C1 segment of cervical spinal cord (tissue), 14 donors: ENCODE data around the gene PLIN5.

Source experiments
- DNase-seq, 14 donors: peaks; one replicate each; lab custom pipeline; 2025; lab: John Stamatoyannopoulos, UW

The PLIN5 gene

DNA sequence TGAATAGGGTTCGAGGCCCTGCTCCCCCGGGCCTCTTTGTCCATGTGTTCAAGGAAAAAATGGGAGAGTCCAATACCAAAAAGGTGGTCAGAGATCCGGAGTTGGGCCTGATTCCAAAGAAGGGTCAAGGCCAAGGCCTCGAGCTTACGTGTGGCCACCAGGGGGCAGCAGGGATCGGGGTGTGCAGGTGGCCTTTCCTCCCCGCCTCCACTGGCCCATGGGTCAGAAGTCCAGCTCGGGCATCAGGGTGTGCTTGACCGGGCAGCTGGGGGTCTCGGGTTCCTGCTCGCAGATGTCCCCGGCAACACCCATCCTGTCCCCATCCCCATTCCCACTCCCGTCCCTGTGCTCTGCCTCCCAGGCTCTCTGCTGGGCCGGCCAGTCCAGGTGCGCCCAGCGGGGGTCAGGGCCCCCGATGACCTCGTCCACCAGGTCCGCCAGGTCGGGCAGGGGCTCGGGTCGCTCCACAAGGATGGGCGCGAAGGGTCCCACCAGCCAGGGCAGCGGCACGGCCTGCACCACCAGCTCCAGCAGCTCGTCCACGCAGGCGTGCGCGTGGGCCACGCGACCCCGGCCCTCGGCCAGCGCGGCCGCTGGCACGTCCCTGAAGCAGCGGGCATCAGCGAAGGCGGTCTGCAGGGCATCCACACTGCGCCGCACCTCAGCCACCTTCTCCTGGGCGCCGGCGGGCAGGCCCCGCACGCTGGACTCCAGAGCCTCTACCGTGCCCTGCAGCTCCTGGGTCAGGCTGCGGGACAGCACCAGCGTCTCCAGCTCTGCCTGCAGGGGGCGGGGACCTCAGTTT lies 11.5 kb downstream of the PLIN5 start:
- peak in 2 of 14 donors; percentile 6 to 26 for DNase-seq

DNA sequence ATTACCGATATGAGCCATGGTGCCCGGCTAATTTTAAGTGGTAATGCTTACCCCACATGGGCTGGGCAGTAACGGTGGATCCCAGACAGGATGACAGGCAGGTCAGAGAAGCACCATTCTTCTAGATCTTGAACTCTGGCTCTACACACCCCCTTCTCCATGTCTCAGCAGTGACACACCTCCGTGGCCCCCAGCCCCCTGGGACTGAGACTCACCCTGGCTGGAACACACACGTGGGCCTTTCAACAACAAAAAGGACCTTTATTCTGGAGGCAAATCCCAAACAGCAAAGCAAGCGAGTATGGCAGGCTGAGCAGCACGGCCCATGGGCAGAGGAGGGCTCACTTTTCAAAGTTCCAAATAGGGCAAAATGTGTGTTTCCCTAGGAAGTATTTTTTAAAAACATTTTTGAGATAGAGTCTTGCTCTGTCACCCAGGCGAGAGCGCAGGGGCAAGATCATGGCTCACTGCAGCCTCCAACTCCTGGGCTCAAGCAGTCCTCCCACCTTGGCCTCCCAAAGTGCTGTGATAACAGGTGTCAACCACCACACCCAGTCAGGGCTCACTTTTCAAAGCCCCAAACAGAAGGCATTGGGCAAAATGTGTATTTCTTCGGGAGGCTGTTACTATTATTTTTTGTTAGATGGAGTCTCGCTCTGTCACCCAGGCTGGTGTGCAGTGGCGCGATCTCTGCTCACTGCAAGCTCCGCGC lies 12.6 kb downstream of the PLIN5 start:
- no peak for DNase-seq

DNA sequence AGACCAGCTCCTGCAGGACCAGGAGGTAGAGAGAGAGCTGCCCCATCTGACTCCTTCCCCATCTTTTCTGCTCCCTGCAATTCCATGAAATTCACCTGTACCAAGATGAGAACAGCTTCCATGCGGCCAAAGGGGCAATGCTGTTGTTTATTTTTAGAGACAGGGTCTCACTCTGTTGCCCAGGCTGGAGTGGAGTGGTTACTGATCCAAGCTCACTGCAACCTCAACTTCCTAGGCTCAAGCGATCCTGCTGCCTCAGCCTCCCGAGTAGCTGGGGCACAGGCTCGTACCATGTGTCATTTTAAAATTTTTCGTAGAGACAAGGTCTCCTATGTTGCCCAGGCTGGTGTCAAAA lies 13.2 kb downstream of the PLIN5 start:
- no peak for DNase-seq

DNA sequence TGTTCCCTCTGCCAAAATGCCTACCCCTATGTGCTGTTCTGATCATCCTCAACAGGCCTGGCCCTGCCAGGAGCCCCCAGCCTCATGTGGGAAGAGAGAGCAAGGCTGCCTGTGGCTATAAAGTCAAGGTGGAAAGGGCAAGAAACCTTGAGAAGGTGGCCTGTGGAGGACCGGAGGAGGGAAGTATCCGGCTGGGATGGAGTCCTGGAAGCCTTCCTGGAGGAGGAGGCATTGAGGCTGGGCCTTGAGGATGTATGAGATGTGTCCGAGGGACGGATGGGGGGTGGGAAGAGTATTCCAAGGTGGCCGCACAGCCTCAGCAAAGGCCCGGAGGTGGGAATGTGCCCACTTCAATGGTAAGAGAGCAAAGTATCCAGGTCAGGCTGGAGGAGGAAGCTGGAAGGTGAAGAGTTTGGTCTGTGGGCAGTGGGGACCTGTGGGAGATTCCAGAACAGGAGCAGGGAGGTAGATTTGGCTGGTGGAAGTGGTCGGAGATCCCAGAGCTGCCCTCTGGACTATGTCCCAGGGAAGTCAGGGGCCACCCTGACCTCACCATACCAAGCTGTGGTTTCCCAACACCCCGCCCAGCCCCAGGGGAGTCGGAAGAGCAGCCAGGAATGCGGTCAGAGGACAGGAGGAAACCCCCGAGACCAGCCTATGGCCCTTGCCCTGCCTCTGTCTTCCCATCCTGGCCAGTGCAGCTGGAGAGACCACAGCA lies 13.7 kb downstream of the PLIN5 start:
- DNase-seq = no peak

DNA sequence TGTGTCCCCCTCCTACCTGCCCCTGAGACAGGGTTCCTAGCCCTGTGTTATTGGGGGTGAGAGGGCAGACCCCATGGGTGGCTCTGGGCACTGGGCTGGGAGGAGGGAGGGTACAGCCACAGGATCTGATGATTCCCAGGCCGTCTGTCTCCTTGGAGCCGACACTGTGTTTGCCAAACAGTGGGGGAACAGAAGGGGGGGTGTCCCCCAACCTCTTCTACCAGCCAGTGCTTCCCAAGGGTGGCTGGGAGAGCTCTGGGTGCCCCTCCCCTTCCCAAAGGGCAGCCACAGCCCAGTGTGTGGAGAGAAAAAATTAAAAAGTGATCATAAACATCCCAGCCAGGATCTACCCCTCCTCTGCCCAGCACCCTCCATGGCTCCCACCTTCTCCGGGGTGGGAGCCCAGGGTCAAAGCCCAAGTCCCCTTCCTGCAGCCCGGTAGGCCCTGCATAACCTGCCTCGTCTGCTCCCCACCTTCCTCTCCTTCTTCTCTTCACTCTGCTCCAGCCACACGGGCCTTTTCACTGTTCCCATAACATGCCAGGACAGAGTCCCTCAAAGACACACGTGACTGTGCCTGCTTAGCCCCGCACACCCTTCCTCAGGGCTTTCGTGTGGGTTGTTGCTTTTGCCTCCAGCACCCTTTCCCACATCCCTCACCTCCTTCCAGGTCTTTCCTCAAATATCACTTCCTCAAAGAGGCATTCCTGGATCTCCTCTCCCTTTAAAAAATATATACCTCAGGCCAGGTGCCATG lies 15.3 kb downstream of the PLIN5 start:
- DNase-seq = peak in 5 of 14 donors; percentile 18 to 31 (median 25)

DNA sequence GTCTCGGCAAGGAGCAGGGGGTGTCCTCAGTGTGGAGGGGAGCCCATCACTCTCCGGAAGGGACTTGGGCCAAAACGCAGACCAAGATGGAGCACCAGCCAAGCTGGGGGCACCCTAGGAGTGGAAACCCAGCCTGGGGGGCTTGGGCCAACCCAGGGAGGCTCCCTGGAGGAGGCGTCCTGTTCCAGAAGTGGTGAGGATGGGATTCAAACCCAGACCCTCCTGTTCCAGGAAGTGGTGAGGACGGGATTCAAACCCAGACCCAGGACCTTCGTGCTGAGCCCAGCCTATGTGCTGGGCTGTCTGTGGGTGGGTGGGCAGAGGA lies 15.9 kb downstream of the PLIN5 start:
- DNase-seq = no peak

DNA sequence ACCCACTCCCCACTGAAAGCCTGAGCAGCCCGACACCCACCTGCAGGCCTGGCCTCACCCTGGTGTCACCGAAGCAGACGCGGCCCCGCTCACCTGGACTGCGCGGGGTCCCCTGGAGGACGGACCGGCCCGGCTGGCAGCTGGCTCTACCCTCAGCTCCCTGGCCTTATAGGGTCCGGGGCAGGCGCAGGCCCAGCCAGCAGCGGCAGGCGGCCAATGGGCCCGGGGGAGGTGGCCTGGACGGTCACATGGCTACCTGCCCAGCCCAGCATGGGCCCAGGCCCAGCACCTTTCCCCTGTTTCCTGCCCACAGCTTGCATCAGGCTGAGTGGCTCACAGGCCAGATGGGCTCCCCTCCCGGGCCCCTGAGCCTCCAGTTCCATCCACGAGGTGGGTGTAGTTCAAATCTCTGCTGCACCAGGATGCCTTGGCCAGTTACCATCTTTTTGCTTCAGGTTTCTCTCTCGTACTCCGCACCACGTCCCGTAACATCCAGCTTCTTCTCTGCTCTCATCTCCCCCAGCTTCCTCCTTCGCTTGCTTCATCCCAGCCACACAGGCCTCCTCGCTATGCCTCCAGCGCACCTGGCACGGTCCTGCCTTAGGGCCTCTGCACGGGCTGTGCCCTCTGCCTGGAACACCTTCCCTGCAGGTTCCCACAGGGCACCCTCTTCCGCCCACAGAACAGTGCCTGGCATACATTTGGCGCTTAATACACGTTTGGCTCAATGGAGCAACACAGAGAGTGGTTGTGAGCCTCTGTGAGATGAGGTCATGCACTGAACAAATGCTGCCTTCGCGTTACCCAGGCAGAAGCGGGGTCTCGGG lies 16.5 kb downstream of the PLIN5 start, which contains the start of gene PLIN4:
Gene PLIN4 (minus strand): TSS at position 142 of the 827 bp plus-strand sequence. CDS start 214 bp downstream, outside the sequence.
- peak in 9 of 14 donors; percentile 3 to 81 (median 55) for DNase-seq

DNA sequence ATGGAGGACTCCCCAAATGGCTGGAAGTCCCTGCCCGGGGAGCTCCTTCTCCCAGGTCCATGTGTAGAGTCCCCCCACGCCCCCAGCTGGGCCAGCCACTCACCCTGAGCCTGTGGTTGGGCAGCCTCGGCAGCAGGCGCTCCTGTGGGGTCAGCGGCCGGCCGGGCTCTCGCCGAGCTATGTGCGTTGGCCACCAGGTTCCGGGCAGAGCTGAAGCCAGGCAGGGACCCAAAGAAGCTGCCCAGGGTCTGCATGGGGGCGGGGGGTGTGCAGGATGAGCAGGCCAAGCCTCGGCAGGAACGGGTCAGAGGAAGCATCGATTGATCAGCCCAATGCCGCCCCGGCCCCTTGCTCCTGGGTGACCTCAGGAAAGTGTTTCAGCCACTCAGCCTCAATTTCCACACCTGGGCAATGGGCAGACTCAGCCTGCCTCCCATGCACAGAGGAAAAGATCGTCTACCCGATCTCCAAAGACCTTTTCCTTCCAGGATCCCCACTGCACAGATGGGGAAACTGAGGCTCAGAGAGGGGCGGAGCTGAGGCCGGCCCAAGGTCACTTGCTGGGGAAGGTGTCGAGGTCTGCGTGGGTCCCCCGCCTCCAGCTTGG lies 17.5 kb downstream of the PLIN5 start:
- no peak for DNase-seq

DNA sequence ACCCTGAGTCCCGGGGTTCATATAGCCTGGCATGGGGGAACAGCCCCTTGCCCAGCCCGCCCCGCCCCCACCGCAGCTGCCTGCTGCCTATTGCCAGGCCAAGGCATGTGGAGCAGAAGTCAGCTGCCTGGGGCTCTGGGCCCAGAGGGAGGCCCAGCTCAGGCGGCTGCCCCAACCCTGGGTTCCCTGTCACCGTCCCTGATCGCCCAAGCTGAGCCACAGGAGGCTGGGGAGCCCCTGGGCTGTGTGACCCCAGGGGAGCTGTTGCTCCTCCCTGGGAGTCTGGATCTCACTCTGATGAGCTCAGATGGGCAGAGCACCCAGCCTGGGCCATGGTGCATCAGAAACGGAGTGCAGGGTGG lies 18.1 kb downstream of the PLIN5 start:
- peak in 6 of 14 donors; percentile 11 to 54 (median 38) for DNase-seq

DNA sequence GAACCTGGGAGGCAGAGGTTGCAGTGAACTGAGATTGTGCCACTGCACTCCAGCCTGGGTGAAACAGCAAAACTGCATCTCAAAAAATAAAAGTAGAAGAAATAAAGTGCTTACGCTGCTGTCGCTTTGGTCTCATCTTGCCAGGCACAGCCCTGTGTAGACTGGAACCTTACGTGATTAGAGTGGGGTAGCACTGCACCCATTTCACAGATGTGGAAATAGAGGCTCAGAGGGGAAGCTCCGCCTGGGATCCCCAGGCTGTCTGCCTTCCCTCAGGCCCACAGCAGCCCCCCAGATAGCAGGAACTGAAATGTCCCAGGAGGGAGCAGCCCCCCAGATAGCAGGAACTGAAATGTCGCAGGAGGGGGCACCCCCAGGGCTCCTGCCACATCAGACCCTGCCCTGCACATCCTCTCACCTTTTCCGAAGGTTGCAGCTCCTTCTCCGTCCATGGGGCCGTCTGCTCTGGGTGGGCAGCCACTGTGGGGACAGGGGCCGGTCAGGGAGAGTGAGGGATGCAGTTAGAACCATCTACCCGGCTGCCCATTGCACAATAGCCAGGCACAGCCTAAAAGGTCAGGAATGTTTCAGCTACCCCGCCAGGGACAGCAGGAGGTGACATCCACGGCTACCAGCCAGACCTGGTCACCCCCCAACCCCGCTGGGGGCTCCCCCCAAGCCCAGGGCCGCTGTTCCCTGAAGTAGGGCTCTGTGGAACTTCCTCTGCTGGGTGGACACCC lies 18.7 kb downstream of the PLIN5 start:
- no peak for DNase-seq

DNA sequence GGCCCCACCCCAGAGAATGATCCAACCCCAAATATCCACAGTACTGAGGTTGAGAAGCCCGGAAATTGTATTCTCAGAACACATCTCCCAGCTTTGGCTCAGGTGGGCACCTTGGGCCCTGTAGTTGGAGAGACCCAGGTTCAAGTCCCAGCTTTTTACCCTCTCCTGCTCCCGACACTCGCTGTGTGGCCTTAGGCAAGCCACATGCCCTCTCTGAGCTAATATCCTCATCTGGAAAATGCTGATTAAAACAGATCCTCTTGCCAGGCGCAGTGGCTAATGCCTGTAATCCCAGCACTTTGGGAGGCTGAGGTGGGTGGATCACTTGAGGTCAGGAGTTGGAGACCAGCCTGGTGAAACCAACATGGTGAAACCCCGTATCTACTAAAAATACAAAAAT lies 19.3 kb downstream of the PLIN5 start:
- no peak for DNase-seq

DNA sequence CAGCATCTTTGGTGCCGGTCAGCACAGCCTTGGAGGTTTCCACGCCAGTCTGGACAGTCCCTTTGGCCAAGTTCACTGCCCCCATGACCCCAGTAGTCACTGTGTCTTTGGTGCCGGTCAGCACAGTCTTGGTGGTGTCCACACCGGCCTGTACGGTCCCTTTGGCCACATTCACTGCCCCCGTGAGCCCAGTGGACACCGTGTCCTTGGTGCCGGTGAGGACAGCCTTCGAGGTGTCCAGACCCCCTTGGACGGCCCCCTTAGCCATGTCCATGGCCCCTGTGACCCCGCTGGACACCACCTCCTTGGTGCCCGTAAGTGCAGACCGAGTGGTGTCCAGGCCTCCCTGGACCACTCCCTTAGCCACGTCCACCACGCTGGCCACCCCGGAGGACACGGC lies 21.8 kb downstream of the PLIN5 start:
- no peak for DNase-seq

DNA sequence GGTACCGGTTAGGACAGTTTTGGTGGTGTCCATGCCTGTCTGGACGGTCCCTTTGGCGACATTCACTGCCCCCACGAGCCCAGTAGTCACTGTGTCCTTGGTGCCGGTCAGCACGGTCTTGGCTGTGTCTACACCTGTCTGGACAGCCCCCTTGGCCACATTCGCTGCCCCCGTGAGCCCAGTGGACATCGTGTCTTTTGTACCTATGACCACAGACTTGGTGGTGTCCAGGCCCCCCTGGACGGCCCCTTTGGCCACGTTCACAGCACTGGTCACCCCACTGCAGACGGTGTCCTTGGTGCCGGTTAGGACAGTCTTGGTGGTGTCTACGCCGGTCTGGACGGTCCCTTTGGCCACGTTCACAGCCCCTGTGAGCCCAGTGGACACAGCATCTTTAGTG lies 23.0 kb downstream of the PLIN5 start:
- DNase-seq = no peak

DNA sequence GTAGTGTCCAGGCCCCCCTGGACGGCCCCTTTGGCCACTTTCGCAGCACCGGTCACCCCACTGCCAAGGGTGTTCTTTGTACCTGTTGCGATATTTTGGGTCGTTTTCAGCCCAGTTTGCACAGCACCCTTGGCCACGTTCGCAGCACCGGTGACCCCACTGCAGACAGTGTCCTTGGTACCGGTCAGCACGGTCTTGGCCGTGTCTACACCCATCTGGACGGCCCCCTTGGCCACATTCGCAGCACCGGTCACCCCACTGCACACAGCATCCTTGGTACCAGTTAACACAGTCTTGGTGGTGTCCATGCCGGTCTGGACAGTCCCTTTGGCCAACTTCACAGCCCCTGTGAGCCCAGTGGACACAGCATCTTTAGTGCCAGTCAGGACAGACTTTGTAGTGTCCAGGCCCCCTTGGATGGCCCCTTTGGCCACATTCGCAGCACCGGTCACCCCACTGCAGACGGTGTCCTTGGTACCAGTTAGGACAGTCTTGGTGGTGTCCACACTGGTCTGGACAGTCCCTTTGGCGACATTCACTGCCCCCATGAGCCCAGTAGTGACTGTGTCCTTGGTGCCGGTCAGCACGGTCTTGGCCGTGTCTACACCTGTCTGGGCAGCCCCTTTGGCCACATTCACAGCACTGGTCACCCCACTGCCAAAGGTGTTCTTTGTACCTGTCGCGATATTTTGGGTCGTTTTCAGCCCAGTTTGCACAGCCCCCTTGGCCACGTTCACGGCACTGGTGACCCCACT lies 23.5 kb downstream of the PLIN5 start:
- no peak for DNase-seq

DNA sequence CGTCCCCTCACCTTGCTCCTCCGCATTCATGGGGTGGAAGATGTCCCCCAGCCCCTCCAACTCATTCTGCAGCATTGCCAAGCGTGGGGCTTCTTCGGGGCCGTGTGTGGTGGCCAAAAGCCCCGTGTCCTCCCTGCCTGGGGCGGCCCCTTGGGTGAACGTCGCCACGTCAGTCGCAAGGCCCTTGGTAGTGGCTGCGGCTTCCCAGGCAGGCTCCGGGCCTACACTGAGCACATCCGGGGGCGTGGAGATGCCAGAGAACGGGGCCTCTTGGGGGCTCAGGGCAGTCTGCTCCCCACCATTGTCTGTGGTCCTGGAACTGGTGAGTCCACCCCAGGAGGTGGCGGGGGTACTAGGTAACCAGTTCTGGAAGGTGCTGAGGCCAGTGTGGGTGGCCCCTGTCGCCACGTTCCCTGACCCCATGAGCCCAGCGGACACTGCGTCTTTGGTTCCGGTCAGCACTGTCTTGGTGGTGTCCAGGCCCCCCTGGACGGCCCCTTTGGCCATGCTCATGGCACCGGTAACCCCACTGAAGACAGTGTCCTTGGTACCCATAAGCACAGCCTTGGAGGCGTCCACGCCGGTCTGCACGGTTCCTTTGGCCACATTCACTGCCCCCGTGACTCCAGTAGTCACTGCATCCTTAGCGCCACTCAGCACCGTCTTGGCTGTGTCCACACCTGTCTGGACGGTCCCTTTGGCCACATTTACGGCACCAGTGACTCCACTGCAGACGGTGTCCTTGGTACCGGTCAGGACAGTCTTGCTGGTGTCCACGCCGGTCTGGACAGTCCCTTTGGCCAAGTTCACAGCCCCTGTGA lies 24.4 kb downstream of the PLIN5 start:
- DNase-seq = no peak

DNA sequence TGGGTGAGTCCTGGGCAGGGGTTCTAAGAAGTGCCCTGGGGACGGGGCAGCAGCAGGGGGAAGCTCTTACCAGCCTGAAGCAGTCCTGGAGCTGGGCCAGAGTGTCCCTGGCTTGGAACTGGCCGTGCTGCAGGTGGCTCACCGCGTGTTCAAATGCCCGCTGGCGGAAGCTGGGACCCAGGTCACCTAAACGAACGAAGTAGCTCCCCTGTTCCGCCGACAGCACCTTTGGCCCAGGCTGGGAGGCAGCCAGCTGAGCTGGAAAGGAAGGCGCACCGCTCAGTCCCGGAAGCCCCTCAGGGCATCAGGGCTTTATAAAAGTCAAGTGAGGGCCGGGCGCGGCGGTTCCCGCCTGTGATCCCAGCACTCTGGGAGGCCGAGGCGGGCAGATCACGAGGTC lies 26.3 kb downstream of the PLIN5 start:
- DNase-seq = no peak

DNA sequence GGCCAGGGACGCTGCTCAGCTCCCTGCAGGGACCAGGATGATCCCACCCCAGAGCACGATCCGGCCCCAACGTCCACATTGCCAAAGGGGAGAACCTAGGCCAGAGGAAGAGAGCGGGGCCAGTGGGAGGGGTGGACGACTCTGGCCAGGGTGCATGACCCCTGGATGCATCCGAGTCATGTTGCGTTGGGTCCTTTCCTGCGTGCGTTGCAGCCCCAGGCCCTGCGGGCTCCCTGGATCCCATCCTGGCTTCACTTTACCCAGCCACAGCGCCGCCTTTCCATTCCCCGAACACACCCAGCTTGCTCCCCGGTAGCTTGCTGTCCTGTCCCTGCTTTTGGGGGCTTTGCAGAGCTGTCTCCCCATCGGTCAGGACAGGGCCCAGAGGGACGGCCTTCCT lies 27.2 kb downstream of the PLIN5 start:
- no peak for DNase-seq

DNA sequence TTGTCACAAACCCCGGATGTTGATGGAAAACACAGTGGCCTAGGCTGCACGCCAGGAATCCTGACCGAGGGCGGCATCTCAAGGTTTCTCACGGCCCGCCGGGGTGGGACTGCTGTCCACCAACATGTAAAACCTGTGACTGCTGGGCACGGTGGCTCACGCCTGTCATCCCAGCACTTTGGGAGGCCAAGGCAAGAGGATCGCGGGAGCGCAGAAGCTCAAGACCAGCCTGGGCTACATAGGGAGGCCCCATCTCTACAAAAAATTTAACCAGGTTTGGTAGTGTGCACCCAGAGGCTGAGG lies 27.9 kb downstream of the PLIN5 start:
- no peak for DNase-seq
